ENCODE measurements around the gene DNAJC10.
"Not testable (repeated sequence)": the region's sequence is repeated elsewhere in the genome, so short reads cannot be mapped to it uniquely, and the experiment has no call there.

DNAJC10 gene

DNA sequence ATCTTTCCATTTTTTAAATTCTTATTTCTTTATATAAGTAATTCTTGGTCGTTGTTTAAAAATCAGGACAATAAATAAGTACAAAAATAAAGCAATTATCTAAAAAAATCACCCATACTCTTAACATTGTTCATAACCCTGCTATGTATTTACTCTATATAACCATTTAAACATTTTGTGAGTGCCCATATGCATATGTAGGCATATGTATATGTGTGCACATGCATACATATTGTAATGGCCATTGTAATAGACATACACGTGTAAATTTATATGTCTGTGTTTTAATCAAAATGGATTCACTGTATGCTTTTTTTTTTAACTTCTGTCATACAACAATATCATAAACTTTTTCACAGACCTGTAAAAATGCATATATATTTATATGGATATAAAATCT lies 25.6 kb downstream of the DNAJC10 start:
- no peak for DNase-seq
- Histone ChIP-seq H3K9me3 (ENCODE audit: control insufficient read depth, low read length) (no peaks in the 10 kb centered on the region), H3K4me1 (ENCODE audit: control insufficient read depth, insufficient read depth, low read length, poor library complexity, severe bottlenecking) (no peaks in the 10 kb centered on the region), H3K36me3 (ENCODE audit: control insufficient read depth, insufficient read depth, low read length) (peaks cover 25% of the 10 kb centered on the region), H3K27ac (ENCODE audit: insufficient read depth, low read length, poor library complexity, severe bottlenecking) (no peak overlapping the region), H3K27me3 (replicated peaks; ENCODE audit: control insufficient read depth, insufficient read depth, low read length, poor library complexity, severe bottlenecking) (no peaks in the 10 kb centered on the region), H3K4me3 (ENCODE audit: insufficient read depth, low read depth, low read length, poor library complexity, severe bottlenecking) (no peak overlapping the region)

DNA sequence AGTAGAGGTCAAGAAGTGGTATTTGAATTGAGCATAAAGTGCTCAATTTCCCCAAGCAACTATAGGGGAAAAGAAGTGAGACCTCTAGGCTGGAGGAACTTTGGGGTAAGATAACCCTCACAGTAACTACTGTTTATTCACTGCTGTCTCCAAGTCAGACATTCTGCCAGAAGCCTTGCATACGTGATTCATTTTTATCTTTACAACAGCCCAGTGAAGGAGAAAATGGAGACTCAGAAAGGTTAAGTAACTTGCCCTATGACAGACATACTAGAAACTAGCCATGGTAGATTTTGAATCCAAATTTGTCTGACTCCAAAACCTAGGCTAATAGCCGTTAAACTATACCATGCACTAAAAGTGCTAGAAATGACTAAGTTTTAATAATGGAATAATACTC lies 28.4 kb downstream of the DNAJC10 start:
- H3K4me1 ChIP-seq (ENCODE audit: control insufficient read depth, insufficient read depth, low read length, poor library complexity, severe bottlenecking) = no peaks in the 10 kb centered on the region
- H3K27ac ChIP-seq (ENCODE audit: insufficient read depth, low read length, poor library complexity, severe bottlenecking) = no peak overlapping the region
- no peaks in the 10 kb centered on the region for H3K9me3 ChIP-seq (ENCODE audit: control insufficient read depth, low read length)
- peaks cover 17% of the 10 kb centered on the region for H3K36me3 ChIP-seq (ENCODE audit: control insufficient read depth, insufficient read depth, low read length)
- no peak for DNase-seq
- no peaks in the 10 kb centered on the region for H3K27me3 ChIP-seq (replicated peaks; ENCODE audit: control insufficient read depth, insufficient read depth, low read length, poor library complexity, severe bottlenecking)
- no peak overlapping the region for H3K4me3 ChIP-seq (ENCODE audit: insufficient read depth, low read depth, low read length, poor library complexity, severe bottlenecking)

DNA sequence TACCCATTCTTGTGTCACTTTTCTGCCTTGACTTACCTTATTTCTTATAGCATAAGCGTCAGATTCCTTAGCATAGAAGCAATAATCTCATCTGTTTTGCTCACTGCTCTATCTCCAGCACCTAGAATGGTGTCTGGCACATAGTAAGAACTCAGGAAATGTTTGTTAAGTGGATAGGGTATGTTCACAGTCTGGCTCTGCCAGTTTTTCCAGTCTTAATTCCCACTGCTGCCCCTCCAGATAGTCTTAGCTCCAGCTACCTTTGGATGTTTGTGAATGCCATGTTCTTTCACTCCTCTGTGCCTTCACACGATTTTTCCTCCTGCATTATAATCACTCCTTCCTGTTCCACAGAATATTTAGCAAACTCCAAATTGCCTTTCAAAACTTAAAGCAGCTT lies 29.0 kb downstream of the DNAJC10 start:
- Histone ChIP-seq H3K27me3 (replicated peaks; ENCODE audit: control insufficient read depth, insufficient read depth, low read length, poor library complexity, severe bottlenecking) (no peaks in the 10 kb centered on the region), H3K4me1 (ENCODE audit: control insufficient read depth, insufficient read depth, low read length, poor library complexity, severe bottlenecking) (no peaks in the 10 kb centered on the region), H3K27ac (ENCODE audit: insufficient read depth, low read length, poor library complexity, severe bottlenecking) (no peak overlapping the region), H3K9me3 (ENCODE audit: control insufficient read depth, low read length) (no peaks in the 10 kb centered on the region), H3K36me3 (ENCODE audit: control insufficient read depth, insufficient read depth, low read length) (peaks cover 17% of the 10 kb centered on the region), H3K4me3 (ENCODE audit: insufficient read depth, low read depth, low read length, poor library complexity, severe bottlenecking) (no peak overlapping the region)
- no peak for DNase-seq

DNA sequence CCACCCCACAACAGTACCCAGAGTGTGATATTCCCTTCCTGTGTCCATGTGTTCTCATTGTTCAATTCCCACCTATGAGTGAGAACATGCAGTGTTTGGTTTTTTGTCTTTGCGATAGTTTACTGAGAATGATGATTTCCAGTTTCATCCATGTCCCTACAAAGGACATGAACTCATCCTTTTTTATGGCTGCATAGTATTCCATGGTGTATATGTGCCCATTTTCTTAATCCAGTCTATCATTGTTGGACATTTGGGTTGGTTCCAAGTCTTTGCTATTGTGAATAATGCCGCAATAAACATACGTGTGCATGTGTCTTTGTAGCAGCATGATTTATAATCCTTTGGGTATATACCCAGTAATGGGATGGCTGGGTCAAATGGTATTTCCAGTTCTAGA lies 29.8 kb downstream of the DNAJC10 start:
- H3K4me3 ChIP-seq (ENCODE audit: insufficient read depth, low read depth, low read length, poor library complexity, severe bottlenecking); H3K27me3 ChIP-seq (replicated peaks; ENCODE audit: control insufficient read depth, insufficient read depth, low read length, poor library complexity, severe bottlenecking); DNase-seq; H3K27ac ChIP-seq (ENCODE audit: insufficient read depth, low read length, poor library complexity, severe bottlenecking); H3K4me1 ChIP-seq (ENCODE audit: control insufficient read depth, insufficient read depth, low read length, poor library complexity, severe bottlenecking); H3K9me3 ChIP-seq (ENCODE audit: control insufficient read depth, low read length): not testable (repeated sequence)
- H3K36me3 ChIP-seq (ENCODE audit: control insufficient read depth, insufficient read depth, low read length) = peaks cover 21% of the 10 kb centered on the region

DNA sequence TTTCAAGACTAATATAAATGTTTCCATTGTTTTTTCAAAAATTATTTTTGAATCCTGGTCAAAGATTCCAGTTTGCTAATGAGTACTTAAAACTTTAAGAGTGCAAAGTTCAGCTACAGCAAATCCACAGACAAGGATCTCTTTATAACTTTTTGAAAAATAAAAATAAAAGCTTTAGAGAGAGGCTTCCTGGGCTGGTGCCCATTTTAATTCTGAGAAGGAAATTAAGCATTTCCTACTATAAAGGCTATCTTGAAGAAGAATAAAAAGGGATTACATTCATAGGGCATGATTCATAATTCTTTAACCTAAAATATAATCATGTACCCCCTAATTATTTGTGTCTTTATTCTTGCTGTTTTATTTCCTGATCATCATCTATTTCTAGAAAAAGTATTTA lies 38.2 kb downstream of the DNAJC10 start:
- no peak for DNase-seq
- Histone ChIP-seq H3K4me3 (ENCODE audit: insufficient read depth, low read depth, low read length, poor library complexity, severe bottlenecking) (no peak overlapping the region), H3K4me1 (ENCODE audit: control insufficient read depth, insufficient read depth, low read length, poor library complexity, severe bottlenecking) (no peaks in the 10 kb centered on the region), H3K36me3 (ENCODE audit: control insufficient read depth, insufficient read depth, low read length) (peaks cover 41% of the 10 kb centered on the region), H3K27me3 (replicated peaks; ENCODE audit: control insufficient read depth, insufficient read depth, low read length, poor library complexity, severe bottlenecking) (no peaks in the 10 kb centered on the region), H3K27ac (ENCODE audit: insufficient read depth, low read length, poor library complexity, severe bottlenecking) (no peak overlapping the region), H3K9me3 (ENCODE audit: control insufficient read depth, low read length) (no peaks in the 10 kb centered on the region)

DNA sequence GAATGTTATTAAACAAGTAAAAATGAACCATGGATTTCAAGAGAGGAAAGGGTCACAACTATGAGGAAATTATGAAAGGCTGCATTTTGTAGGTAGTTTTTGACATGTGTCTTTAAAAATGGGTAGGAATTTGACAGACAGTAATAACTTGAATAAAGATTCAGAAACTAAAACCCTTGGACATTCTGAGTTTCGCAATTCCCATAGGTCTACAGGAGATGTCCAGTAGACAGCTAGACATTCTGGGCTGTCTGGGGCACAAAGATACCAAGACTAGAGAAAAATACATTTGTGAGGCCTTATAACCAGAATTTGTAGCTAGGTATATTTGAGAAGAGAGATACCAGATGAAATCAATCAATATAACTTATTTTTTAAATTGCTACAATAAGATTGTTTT lies 42.3 kb downstream of the DNAJC10 start:
- peaks cover 47% of the 10 kb centered on the region for H3K36me3 ChIP-seq (ENCODE audit: control insufficient read depth, insufficient read depth, low read length)
- DNase-seq = no peak
- H3K9me3 ChIP-seq (ENCODE audit: control insufficient read depth, low read length) = no peaks in the 10 kb centered on the region
- H3K27ac ChIP-seq (ENCODE audit: insufficient read depth, low read length, poor library complexity, severe bottlenecking) = no peak overlapping the region
- no peaks in the 10 kb centered on the region for H3K27me3 ChIP-seq (replicated peaks; ENCODE audit: control insufficient read depth, insufficient read depth, low read length, poor library complexity, severe bottlenecking)
- H3K4me3 ChIP-seq (ENCODE audit: insufficient read depth, low read depth, low read length, poor library complexity, severe bottlenecking) = no peak overlapping the region
- H3K4me1 ChIP-seq (ENCODE audit: control insufficient read depth, insufficient read depth, low read length, poor library complexity, severe bottlenecking) = no peaks in the 10 kb centered on the region

DNA sequence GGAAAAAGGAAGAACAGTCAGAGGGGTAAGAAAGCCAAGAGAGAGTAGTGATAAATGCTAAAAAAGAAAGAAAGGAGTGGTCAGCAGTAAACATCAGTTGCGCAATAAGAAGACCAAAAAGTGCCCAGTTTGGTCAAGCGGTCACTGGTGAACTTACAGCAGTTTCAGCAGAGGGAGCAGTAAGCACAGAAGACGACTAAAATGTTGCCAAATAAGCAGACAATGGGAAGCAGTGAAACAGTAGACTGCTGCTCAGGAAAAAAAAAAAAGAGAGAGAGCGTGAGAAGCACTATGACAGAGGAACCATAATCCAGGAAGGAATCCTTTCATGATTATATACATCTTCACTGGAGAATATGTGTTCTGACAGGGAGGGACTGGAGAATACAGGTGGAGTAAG lies 45.8 kb downstream of the DNAJC10 start:
- Histone ChIP-seq H3K9me3 (ENCODE audit: control insufficient read depth, low read length) (no peaks in the 10 kb centered on the region), H3K36me3 (ENCODE audit: control insufficient read depth, insufficient read depth, low read length) (peaks cover 55% of the 10 kb centered on the region), H3K27ac (ENCODE audit: insufficient read depth, low read length, poor library complexity, severe bottlenecking) (no peak overlapping the region), H3K4me1 (ENCODE audit: control insufficient read depth, insufficient read depth, low read length, poor library complexity, severe bottlenecking) (no peaks in the 10 kb centered on the region), H3K27me3 (replicated peaks; ENCODE audit: control insufficient read depth, insufficient read depth, low read length, poor library complexity, severe bottlenecking) (no peaks in the 10 kb centered on the region), H3K4me3 (ENCODE audit: insufficient read depth, low read depth, low read length, poor library complexity, severe bottlenecking) (no peak overlapping the region)
- DNase-seq = no peak

DNA sequence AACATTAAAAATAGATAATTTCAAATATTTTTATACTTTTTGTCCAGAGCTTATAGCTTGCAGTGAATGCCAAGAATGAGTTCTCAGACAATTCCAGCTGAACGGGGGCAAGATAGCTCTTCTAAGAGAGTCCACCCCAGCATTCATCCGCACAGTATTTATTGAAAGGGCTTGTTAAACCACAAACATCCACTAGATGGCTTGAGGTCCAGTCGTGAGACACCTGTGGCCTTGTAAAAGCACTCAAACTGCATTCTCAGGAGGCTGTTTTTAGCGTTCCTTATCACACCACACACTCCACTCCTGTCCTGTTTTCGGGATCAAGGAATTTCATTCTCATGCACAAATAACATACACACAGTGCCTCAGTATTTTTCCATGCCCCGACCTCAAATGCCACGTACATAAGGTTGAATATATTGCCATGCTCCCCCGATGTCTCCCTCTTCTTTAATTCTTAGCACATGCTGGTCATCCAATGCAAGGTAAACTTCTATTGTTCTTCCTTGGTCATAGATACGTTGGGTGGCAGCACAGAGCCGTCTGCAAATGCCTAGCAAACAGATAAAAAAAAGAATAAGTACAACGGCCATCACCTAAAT lies 47.4 kb downstream of the DNAJC10 start:
- DNase-seq = no peak
- H3K4me1 ChIP-seq (ENCODE audit: control insufficient read depth, insufficient read depth, low read length, poor library complexity, severe bottlenecking) = no peaks in the 10 kb centered on the region
- H3K4me3 ChIP-seq (ENCODE audit: insufficient read depth, low read depth, low read length, poor library complexity, severe bottlenecking) = no peak overlapping the region
- H3K36me3 ChIP-seq (ENCODE audit: control insufficient read depth, insufficient read depth, low read length) = peaks cover 44% of the 10 kb centered on the region
- no peaks in the 10 kb centered on the region for H3K27me3 ChIP-seq (replicated peaks; ENCODE audit: control insufficient read depth, insufficient read depth, low read length, poor library complexity, severe bottlenecking)
- no peaks in the 10 kb centered on the region for H3K9me3 ChIP-seq (ENCODE audit: control insufficient read depth, low read length)
- no peak overlapping the region for H3K27ac ChIP-seq (ENCODE audit: insufficient read depth, low read length, poor library complexity, severe bottlenecking)

DNA sequence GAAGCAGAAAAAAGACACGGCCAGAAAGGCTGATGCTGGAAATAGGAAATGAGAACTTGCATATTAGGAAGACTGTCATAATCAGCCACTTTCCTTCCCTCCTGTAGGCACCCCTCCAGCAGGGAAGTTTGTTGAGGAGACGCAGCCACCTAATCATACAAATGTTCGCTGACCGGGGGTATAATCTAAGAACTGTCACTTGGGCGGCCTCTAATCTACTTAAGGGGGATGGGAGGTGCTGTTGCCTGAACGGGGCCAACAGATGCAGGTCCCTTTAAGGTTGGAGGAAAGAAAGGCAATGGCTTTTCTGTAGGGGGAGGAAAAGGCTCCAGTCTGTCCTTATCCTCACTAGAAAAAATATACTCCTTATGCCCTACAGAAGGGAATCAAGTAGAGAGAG lies 50.6 kb downstream of the DNAJC10 start:
- Histone ChIP-seq H3K4me3 (ENCODE audit: insufficient read depth, low read depth, low read length, poor library complexity, severe bottlenecking) (no peak overlapping the region), H3K9me3 (ENCODE audit: control insufficient read depth, low read length) (no peaks in the 10 kb centered on the region), H3K36me3 (ENCODE audit: control insufficient read depth, insufficient read depth, low read length) (peaks cover 20% of the 10 kb centered on the region), H3K27me3 (replicated peaks; ENCODE audit: control insufficient read depth, insufficient read depth, low read length, poor library complexity, severe bottlenecking) (no peaks in the 10 kb centered on the region), H3K4me1 (ENCODE audit: control insufficient read depth, insufficient read depth, low read length, poor library complexity, severe bottlenecking) (no peaks in the 10 kb centered on the region), H3K27ac (ENCODE audit: insufficient read depth, low read length, poor library complexity, severe bottlenecking) (no peak overlapping the region)
- no peak for DNase-seq

DNA sequence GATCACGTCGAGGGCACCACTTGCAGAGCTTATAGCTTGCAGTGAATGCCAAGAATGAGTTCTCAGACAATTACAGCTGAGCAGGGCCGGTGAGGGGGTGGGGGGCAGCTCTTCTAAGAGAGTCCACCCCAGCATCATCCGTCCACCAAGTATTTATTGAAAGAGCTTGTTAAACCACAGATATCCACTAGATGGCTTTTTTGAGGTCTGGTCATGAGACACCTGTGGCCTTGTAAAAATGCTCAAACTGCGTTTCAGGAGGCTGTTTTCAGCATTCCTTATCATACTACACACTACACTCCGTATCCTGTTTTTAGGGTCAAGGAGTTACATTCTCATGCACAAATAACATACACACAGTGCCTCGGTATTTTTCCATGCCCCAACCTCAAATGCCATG lies 51.5 kb downstream of the DNAJC10 start:
- no peaks in the 10 kb centered on the region for H3K27me3 ChIP-seq (replicated peaks; ENCODE audit: control insufficient read depth, insufficient read depth, low read length, poor library complexity, severe bottlenecking)
- peaks cover 19% of the 10 kb centered on the region for H3K36me3 ChIP-seq (ENCODE audit: control insufficient read depth, insufficient read depth, low read length)
- DNase-seq = no peak
- no peak overlapping the region for H3K27ac ChIP-seq (ENCODE audit: insufficient read depth, low read length, poor library complexity, severe bottlenecking)
- H3K4me3 ChIP-seq (ENCODE audit: insufficient read depth, low read depth, low read length, poor library complexity, severe bottlenecking) = no peak overlapping the region
- H3K9me3 ChIP-seq (ENCODE audit: control insufficient read depth, low read length) = no peaks in the 10 kb centered on the region
- H3K4me1 ChIP-seq (ENCODE audit: control insufficient read depth, insufficient read depth, low read length, poor library complexity, severe bottlenecking) = no peaks in the 10 kb centered on the region

DNA sequence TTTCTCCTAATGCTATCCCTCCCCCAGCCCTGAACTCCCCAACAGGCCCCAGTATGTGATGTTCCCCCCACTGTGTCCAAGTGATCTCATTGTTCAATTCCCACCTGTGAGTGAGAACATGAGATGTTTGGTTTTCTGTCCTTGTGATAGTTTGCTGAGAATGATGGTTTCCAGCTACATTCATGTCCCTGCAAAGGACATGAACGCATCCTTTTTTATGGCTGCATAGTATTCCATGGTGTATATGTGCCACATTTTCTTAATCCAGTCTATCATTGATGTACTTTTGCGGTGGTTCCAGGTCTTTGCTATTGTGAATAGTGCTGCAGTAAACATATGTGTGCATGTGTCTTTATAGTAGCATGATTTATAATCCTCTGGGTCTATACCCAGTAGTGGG lies 52.9 kb downstream of the DNAJC10 start:
- H3K4me1 ChIP-seq (ENCODE audit: control insufficient read depth, insufficient read depth, low read length, poor library complexity, severe bottlenecking); H3K4me3 ChIP-seq (ENCODE audit: insufficient read depth, low read depth, low read length, poor library complexity, severe bottlenecking); H3K27me3 ChIP-seq (replicated peaks; ENCODE audit: control insufficient read depth, insufficient read depth, low read length, poor library complexity, severe bottlenecking); H3K27ac ChIP-seq (ENCODE audit: insufficient read depth, low read length, poor library complexity, severe bottlenecking); H3K9me3 ChIP-seq (ENCODE audit: control insufficient read depth, low read length); DNase-seq: not testable (repeated sequence)
- peaks cover 16% of the 10 kb centered on the region for H3K36me3 ChIP-seq (ENCODE audit: control insufficient read depth, insufficient read depth, low read length)

Data from effector memory CD4-positive, alpha-beta T cell (primary cell).